Activated gamma-delta T cell (primary cell): ENCODE data around the gene ZNF281.
"Not testable (repeated sequence)": the region's sequence is repeated elsewhere in the genome, so short reads cannot be mapped to it uniquely, and the experiment has no call there.

ENCODE experiments used
- DNase-seq: peaks from one replicate; lab custom pipeline; 2025; lab: John Stamatoyannopoulos, UW

ZNF281 gene

GRCh38 chr1:200364091-200364759 lies 45.6 kb downstream of the ZNF281 start:
- no peak for DNase-seq

GRCh38 chr1:200363264-200363933 lies 46.4 kb downstream of the ZNF281 start:
- no peak for DNase-seq

GRCh38 chr1:200362421-200362820 lies 47.4 kb downstream of the ZNF281 start:
- DNase-seq: no peak

GRCh38 chr1:200359610-200360163 lies 50.1 kb downstream of the ZNF281 start:
- DNase-seq: no peak

GRCh38 chr1:200357925-200358324 lies 51.9 kb downstream of the ZNF281 start:
- not testable (repeated sequence) for DNase-seq

- no peak for DNase-seq
Measured at GRCh38 chr1:200355801-200356200, 54.0 kb downstream of the ZNF281 start.
